A549 treated with ZK216348 at 1 μM for 4 hours (cell line): ENCODE measurements around the gene FEM1B. TPM values are rescaled to one million over a fixed set of nuclear protein-coding genes. Genes with fewer than 3 reads are reported as not detected.

Source experiments
- total RNA-seq: library from RNA; stranded (reverse); fragments of 200-300 nt; extraction: Qiagen RNA extraction; gene quantifications from 5 replicates; pipeline ENCODE4 v1.2.3, GENCODE V29; 2022; ENCODE audit warnings: low read depth

FEM1B gene
- total RNA-seq = 15.6 to 29.5 TPM (median 25.3 TPM) in 5 replicates

DNA sequence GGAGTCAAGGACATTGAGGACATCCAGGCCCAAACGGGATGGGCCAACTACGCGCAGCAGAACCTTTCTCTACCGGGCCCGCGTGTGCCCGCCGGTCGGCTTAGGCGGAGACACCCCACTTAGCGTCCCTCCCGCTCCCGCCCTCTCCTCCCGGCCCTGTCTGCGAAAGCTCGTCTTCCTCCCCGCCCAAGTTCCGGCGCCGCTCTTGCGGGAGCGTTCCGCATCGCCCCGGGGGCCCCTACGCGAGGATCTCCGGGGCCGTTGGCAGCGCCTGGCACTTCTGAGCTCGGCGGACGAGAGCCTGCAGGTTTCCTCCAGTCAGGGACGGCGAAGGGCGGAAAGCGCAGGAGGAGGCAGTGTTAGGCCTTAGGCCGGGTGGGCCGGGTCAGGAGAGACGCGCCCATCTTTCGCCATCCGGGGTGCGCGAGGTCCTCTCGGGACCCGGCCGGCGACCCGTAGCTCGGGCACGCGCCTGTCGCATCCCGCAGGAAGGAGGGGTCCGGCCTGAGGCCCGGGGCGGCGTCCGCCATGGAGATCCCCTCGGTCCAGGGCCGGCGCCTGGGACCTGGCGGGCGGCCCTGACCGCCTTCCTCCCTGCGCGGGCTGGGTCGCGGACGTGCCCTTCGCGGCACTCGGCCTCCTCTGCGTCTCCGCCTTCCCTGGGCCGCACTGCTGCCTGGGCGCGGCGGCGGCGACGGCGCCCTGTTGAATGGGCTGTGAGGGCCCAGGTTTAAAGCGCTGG lies at the start of gene FEM1B:
FEM1B (plus strand) TSS at position 143 of the 742 bp plus-strand sequence. CDS start 673 bp downstream, outside the sequence.

GRCh38 chr15:68229386-68230156 lies 48.0 kb upstream of the FEM1B start, which contains the start of gene CLN6:
TSS of gene CLN6 (minus strand) at chr15:68229728. CDS start at chr15:68229584, 144 bp downstream.

Other genes starting within 250 kb of the FEM1B start
- 17.1 to 21.7 TPM (median 19.5 TPM) in 5 replicates for gene PIAS1, start 223.4 kb upstream of the FEM1B start, total RNA-seq
- gene CALML4, start 72.4 kb upstream of the FEM1B start, total RNA-seq = 6.7 to 9.2 TPM (median 8.0 TPM) in 5 replicates
- 51.3 to 88.3 TPM (median 83.2 TPM) in 5 replicates for gene CLN6, start 48.0 kb upstream of the FEM1B start, total RNA-seq
- 2.3 to 7.9 TPM (median 4.6 TPM) in 5 replicates for gene ITGA11, start 154.4 kb downstream of the FEM1B start, total RNA-seq